HG02571 (cell line): ENCODE results near the gene PRDM15.
A peak's percentile ranks its signal among the peaks of the same experiment; 100 is the strongest.

Experiments used
- ATAC-seq: cut with Tn5 transposase; IDR thresholded peaks from one replicate; pipeline ENCODE4 v1.9.1; 2021; ENCODE audit warnings: mild to moderate bottlenecking, moderate library complexity; ENCODE audit not compliant: unreplicated experiment

PRDM15 gene

DNA sequence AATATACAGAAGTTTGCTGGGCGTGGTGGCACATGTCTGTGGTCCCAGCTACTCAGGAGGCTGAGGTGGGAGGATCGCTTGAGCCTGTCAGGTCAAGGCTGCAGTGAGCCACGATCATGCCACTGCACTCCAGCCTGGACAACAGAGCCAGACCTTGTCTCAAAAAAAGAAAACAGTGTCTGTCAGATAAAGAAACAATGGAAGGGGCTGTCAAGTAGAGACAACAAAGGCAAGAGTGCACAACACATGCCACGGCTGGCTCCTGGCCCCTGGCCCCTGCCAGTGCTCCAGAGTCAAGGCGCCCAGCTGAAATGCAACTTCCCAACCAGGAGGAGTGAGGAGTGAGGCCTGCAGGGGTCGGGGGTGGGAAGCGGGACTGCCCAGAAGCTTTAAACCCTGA is 32.6 kb downstream of the PRDM15 start:
- ATAC-seq: no peak

DNA sequence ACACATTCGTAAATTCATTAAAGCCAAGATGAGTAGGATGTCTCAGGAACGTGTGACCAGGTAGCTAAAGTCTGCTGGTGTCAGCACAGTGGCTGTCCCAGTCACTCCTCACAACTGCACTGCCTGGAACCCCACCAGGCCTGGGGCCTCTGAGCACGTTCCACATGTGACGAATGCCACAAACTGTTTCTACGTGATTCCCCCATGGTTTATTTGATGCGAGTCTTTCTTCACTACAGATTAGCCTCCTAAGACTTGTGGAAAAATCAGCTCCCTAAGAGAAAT is 33.2 kb downstream of the PRDM15 start:
- ATAC-seq: no peak

DNA sequence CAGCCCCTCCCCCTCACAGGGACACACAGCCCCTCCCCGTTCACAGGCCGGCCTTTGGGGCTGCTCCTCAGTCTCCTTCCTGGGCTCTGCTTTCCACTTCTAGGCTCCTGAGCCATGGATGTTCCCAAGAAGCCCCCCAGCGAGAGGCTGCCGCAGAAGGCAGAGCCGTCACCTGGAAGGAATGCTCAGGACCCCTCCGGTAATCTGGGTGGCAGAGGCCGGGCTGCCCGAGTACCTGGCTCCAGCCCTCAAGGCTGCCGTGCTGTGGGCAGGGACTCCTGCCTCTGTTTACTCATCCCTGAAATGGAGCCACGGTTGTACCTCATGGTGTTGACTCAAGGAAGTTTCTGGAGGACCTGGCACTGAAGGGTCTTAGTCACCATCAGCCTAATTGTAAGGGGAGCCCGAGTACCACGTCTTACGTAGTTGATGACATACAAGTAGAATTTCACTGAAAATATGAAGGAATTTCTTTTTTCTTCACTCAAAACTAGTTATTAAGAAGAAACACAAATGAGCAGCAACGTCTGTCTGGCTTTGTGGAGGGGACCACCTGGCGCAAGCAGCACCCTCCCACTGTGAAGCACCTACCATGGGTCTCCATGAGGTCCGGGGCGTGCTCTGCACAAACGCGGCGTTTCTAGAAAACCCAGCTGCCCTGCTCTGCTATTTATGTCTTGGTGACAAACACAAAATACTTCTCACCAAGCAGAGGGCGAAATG is 33.7 kb downstream of the PRDM15 start:
- ATAC-seq: no peak

DNA sequence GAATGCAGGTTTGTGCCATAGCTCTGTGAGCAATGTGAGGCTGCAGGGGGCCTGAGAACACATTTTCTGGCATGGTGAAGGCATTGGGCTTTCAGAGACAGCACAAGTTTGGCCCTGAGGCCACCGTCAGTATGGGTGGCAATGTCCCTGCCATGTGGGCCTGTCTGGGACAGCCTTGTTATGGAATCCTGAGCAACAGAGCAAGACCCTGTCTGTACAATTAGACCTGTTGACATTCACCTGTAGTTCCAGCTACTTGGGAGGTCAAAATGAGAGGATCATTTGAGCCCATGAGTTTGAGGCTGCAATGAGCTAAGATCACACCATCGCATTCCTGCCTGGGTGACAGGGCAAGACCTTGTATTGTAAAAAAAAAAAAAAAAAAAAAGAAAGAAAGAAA is 35.6 kb downstream of the PRDM15 start:
- no peak for ATAC-seq

DNA sequence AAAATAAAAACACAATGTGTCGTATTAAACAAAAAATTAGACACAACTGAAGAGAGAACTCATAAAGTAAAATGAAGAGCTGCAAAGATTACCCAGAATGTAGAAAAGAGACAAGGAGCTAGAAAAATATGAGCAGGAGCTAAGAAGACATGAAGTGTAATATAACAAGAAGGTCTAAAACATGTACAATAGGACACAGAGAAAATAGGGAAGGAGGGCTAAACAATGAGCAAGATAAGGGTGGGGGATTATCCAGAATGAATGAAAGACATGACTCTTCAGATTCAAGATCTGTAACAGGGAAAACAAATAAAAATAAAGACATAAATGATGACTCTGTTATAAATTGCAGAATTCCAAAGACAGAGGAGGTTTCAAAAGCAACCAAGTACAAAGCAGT is 38.3 kb downstream of the PRDM15 start:
- no peak for ATAC-seq

DNA sequence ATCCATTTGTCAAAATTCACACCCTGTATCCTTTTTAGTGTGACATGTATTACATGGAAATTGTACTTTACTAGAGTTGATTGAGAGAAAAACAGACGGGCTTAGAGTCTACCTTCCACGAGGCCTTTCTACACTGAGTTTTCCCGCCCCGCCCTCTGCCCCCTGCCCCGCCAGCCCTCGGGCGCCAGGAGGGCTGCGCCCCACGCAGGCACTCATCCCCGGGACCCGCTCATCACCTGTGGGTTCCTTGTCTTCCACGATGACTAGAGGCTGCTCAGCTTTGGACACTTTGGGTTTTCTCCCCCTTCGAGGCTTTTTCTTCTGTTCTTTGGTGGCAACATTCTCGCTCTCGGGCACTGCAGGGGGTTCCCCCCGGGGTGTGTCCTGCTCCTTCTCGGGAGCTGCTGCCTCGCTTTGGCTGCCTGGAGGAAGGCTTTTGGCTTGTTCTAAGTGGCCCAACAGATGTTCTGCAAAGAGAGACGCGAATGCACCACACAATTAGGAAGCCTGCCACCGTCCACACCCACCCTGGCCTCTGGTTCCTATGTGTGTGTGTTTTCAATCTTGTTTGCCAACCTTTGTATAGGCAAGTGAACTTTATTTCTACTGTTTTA is 39.6 kb downstream of the PRDM15 start:
- ATAC-seq: no peak

DNA sequence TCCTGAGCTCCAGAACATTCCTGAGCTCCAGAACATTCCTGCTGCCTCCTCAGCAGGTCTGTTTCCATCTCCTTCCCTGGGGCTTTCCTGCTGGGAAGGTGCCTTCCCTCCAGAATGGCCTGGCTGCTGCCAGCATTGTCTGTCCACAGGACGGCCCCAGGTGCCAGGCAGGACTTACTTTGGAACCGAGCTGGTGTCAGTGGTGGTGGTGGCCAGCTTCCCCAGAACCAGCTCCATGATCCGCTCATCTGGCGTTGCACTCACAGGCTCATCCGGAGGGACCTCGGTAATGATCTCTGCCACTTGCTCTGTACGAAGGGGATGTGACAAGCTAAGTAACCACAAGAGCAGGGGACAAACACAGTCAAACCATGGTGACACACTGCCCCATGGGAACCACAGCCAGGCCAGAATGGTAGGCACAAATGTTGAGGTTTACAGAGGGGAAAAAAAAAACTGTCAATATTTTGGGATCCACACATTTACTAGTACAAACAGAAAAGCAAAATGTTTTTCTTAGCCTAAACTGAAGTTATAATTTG is 41.3 kb downstream of the PRDM15 start:
- no peak for ATAC-seq

DNA sequence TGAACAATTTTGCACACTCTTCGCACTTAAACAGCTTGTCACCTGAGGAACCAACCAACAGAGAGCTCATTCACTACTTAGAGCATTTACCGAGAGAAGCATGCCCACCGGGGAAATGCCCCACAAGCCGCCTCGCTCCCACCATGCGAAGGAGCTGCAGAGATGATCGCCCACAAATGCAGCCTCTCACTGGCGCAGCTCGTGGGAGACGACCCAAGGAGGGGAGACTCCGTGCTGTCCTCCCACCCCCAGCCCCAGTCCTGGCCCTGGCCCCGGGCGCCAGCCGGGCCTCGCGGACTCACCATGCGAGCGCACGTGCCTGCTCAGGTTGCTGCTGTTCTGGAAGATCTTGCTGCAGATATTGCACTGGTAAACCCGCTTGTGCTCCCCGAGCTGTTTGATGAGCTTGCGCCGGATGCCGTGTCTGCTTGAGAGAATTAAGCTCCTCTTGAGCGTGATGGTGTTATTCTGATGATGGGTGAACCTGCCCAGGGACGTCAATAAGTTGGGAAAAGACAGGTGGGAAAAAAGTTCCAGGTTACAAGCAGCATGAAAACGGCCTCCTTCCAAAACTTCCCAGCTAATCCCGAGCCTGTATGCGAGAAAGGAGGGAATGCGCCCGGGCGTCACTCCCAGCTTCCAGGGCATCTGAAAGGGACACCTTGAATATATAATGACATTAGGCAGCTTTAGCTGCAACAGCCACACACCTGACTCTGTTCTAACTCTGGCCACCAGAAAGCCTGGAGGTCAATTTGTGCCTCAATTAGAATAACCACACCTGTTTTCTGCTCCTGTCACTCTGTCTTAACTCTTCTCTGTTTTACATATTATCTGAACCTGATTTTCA is 42.8 kb downstream of the PRDM15 start:
- no peak for ATAC-seq

DNA sequence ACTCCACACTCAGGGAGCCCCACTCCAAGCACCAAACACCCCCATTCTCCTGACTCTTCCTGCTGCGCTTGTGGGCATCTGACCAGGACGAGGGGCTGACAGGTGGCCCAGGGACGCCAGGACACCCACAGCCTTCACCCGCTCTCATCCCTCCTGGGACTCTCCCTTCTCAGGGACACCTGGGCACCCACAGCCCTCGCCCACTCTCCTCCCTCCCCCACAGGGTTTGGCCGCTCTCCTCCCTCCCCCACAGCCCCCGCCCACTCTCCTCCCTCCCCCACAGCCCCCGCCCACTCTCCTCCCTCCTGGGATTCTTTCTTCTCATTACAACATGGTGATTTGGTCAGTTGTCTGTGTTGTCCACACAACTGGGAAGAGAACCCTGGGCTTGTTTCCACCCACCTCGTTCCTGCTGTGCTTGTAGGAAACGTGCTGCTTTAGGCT is 43.4 kb downstream of the PRDM15 start:
- ATAC-seq: no peak

DNA sequence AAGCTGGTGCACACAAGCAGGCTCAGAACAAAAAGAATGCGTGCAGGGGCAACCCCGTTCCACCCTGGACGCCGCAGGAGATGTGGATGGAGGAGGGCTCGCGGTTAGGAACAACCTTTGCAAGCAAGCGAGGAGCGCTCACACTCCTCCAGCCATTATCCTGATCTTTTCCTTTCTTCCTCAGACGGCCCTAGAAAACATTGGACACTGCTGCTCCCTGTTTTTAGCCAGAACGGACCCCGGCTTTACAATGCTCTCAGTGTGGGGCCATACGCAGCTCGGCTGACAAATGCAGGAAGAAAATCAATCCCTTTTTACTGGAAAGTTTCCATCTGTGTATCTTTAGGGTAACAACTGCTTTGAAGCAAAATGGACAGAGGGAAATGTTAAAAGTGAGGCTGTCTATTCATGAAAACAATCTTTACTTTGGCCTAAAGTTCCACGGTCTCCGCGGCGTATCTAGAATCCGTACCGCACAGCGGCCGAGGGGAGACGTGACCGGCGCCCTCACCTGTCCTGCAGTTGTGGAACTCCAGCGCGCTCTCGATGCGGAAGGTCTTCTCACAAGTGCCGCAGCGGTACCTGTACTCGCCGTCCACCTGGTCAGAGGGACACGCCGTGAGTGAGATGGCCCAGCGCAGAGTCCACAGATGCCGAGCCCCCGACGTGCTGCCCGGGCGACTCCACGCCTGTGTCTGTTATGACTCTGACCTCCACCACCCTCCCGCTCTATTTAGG is 44.0 kb downstream of the PRDM15 start:
- ATAC-seq: no peak

DNA sequence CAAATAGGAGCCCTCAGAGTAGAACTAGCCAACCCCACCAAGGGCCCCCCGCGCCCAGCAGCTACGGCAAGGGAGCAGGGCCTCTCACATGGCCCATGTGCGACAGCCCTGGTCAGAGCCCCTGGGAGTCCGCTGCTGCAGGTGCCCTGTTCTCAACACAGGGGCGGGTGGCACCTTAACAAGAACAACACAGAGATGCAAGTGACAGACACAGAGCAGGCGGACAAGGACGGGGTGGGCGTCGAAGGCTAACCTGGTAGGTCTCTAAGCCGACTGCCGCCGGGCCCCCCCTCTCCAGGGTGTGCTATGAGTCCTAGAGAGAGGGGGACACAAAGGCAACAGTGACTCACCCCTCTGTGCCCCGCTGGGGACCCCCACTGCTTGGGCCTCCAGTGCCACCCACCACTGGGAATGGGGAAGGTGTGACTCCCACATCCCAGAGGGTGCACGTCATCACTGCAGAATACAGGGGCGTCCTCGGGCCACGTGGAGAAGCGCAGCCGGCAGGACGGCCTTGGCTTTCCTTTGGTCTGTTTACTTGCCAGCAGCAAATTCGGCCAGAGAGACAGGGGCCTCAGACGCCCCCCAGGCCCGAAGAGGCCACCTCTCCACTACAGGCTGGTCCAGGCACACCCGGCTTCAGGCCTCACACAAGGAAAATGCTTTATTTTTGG is 44.8 kb downstream of the PRDM15 start:
- no peak for ATAC-seq

DNA sequence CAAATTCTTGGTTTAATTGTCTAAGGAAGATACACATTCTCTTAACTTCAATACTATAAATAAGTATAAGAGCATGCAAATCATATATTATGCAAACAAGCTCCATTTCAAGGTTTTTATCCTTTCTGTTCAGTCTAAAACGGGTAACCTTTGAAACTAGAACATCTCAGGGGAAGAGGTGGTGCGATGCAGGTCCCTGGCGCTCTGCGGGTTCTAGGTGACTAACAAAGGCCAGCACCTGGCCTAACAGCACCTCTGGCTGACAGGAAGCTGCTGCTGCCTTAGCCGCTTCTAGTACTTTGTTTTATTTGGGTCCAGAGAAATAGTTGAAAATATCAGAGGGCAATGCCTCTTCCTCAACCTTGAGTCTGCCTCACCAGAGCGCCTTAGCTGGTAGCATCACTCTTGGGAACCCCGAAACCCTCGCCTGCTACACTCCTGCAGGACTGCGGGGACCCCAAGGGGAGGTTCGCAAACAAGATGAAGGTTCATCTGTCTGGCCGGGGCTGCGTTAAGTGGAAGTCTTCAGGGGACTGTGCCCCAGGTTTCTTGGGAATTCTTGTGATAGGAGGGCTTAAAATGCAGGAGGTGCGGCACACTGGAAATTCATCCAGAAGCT is 45.5 kb downstream of the PRDM15 start:
- ATAC-seq: peak; percentile 50

DNA sequence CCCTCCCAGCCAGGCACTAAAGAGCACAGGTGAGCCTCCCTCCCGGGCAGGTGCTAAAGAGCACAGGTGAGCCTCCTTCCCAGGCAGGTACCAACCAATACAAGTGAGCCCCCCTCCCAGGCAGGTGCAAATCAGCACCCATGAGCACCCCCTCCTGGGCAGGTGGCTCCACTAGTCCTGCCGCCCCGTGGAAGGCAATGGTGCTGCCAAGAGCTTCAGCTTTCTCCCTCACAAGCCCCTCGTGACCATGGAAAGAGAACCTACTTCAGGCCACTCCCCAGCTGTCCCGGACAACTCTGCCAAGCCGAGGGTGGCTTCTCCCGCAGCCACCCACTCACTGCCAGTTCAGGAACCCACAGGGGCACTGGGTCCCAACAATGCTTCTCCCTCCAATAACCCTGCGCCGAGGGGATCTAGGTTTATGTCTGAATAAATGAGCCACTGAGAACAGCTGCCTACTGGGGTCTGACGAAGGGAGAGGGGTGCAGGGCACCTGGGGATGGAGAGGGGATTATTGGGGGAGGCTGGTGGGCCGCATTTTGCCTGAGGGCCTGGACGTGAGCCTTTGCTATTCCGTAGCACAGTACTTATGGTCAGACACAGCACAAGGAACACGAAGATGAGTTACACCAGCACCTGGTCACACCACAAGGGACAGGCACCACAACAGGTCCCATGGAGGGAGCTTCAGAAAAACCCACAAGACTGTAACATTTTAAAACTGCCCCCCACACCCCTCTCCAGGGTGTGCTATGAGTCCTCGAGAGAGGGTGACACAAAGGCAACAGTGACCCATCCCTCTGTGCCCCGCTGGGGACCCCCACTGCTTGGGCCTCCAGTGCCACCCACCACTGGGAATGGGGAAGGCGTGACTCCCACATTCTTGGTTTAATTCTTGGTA is 46.3 kb downstream of the PRDM15 start:
- peak; percentile 43 for ATAC-seq

DNA sequence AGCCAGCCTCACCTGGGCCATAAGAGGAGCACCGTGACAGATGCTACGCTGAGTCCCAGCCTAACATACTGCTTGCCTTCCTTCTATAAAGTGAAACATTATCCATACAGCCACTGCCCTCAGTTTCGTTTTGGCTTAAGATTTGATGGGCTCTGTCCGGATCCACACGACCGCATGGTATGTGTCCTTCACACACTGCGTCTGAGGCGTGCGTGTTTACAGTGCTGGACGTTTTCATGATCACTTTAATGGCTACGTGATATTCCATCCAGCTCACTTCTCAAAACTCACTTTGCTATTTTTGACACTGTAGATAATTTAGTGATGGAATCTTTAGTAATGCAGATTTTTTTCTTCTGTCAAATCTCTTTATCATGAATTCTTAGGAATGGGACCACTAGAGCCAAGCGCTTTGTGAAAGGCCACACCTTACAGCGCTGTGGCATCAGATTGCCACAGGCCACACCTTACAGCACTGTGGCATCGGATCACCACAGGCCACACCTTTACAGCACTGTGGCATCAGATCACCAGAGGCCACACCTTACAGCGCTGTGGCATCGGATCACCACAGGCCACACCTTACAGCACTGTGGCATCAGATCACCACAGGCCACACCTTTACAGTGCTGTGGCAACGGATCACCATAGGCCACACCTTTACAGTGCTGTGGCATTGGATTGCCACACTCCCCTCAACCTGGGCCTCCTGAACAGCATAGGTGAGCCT is 47.1 kb downstream of the PRDM15 start:
- no peak for ATAC-seq

DNA sequence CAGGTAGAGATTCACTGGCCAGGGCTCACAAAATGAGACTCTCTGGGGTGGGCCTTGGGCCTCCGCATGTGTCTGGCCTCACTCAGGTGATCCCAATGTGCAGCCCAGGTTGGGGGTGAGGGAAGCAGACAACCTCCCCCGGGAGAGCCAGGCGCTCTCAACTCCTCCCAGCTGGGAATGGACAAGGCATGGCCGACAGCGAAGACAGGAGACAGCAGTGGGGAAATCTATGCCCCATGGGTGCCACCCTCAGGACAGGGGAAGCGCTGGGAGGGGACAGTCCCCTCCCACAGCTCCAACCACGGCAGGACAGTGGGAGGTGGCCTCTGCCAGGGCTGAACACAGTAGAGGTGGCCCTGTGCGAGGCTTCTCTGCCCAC is 47.7 kb downstream of the PRDM15 start:
- ATAC-seq: no peak

DNA sequence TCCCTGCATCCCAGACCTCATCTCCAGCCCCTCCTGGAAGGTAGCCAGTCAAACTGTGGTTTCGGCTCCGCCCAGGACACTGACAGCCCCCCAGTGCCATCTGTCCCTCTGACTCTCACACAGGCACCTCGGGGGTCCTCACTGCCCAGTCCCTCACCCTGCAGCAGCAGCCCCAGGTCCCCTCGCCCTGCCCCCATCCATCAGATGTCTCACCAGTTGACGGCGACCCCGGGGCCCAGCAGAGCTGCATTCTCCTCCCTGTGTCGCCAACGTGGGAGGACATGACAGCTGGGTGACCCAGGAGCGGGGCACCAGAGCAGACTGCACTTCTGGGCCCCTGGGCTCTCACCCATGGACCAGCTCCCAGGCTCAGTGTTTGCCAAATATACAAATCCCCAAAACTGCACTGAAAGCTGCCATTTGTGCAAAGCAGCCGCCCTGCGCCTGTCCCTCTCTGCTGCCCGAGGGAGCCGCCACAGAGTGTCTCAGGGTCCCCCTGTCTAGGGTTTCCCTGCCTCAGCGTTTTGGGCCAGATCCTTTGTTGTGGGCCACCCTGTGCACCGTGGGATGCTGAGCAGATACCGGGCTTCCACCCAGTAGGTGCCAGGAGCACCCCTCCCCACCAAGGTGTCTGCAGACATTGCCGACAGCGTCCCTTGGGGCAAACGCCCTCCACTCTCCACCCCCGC is 48.2 kb downstream of the PRDM15 start:
- ATAC-seq: no peak

DNA sequence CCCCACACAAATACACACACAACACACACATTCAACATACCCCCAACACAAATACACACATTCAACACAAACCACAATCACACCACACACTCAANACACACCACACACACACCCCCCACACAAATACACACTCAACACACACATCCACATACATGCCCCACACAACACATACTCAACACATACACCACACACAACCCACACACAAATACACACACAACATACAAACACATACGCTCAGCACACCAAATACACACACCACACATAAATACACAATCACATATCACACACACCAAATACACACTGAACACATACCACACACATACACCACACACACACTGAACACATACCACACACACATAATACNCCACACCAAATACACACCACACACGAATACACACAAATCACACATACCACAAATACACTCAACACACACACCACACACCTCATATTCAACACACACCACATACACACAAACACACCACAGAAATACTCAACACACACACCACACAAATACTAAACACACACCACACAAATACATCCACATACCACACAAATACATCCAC is 48.9 kb downstream of the PRDM15 start:
- ATAC-seq: no peak
